ENCODE measurements around the gene IRAK2.
"Not testable (repeated sequence)": the region's sequence is repeated elsewhere in the genome, so short reads cannot be mapped to it uniquely, and the experiment has no call there.

DNA sequence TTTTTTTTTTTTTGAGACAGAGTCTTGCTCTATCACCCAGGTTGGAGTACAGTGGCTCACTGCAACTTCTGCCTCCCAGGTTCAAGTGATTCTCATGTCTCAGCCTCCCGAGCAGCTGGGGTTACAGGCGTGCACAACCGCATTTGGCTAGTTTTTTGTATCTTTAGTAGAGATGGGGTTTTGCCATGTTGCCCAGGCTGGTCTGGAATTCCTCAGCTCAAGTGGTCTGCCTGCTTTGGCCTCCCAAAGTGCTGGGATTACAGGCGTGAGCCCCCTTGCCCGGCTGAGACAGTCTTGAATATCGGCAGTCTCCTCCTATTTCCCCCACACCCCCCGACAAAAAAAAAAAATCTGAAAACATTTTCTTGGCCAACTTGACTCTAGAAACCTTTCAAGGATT lies 102.2 kb downstream of the IRAK2 start:
- TF ChIP-seq, protein P1, sequence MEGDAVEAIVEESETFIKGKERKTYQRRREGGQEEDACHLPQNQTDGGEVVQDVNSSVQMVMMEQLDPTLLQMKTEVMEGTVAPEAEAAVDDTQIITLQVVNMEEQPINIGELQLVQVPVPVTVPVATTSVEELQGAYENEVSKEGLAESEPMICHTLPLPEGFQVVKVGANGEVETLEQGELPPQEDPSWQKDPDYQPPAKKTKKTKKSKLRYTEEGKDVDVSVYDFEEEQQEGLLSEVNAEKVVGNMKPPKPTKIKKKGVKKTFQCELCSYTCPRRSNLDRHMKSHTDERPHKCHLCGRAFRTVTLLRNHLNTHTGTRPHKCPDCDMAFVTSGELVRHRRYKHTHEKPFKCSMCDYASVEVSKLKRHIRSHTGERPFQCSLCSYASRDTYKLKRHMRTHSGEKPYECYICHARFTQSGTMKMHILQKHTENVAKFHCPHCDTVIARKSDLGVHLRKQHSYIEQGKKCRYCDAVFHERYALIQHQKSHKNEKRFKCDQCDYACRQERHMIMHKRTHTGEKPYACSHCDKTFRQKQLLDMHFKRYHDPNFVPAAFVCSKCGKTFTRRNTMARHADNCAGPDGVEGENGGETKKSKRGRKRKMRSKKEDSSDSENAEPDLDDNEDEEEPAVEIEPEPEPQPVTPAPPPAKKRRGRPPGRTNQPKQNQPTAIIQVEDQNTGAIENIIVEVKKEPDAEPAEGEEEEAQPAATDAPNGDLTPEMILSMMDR (IDR thresholded peaks at IDR 0.05): not testable (repeated sequence)
- TF ChIP-seq POLR2AphosphoS5, POLR2A (IDR thresholded peaks at IDR 0.05): not testable (repeated sequence)
